SU-DHL-6 (cell line): ENCODE data around the gene MAP3K1.

Experiments
- CTCF ChIP-seq: fragments of 200-600 bp; sonication (generic); IDR thresholded peaks from one replicate; pipeline ENCODE4 v1.5.1; 2017; ENCODE audit warnings: antibody characterized with exemption, mild to moderate bottlenecking, low read length, moderate library complexity; ENCODE audit not compliant: insufficient read depth, poor library complexity, severe bottlenecking
- EZH2phosphoT487 ChIP-seq: fragments of 200-600 bp; sonication (generic), shearing (Covaris generic); conservative IDR thresholded peaks from 2 replicates; pipeline ENCODE4 v1.6.1; 2018; ENCODE audit warnings: mild to moderate bottlenecking, antibody characterized with exemption, low read length, moderate library complexity, mixed read lengths

- TF ChIP-seq CTCF: no peak
- TF ChIP-seq EZH2phosphoT487: no peak
These were observed 11.7 kb downstream of the MAP3K1 start for GRCh38 chr5:56827049-56827448.
